ENCODE measurements around the gene FBXW12. TPM values are rescaled to one million over a fixed set of nuclear protein-coding genes. Genes with fewer than 3 reads are reported as not detected.

Gene FBXW12
- total RNA-seq, 1 experiment from 2014 or later = not detected

- H3K9me3 ChIP-seq (ENCODE audit: control insufficient read depth in 1 of 2, insufficient read depth in 1 of 2, low read depth in 1 of 2, low read length in 2 of 2) = no peaks in the 10 kb centered on the region
- POLR2A ChIA-PET = no interaction called here
These were observed 37.5 kb downstream of the FBXW12 start for GRCh38 chr3:48409291-48410201.

More at GRCh38 chr3:48409291-48410201, 37.5 kb downstream of the FBXW12 start:
- peaks cover 2 to 3% of the 10 kb centered on the region in 2 experiments; a peak in 2 of 4 replicates for H3K36me3 ChIP-seq (ENCODE audit: control insufficient read depth in 1 of 2, insufficient read depth in 2 of 2, low read length in 2 of 2)
- H3K9ac ChIP-seq (ENCODE audit: low read length) = no peak overlapping the region
- intact Hi-C loops (cut with micrococcal nuclease) = no loop called here
- no peaks in the 10 kb centered on the region for H4K20me1 ChIP-seq (ENCODE audit: insufficient read depth)
- no peaks in the 10 kb centered on the region for H3K79me2 ChIP-seq (ENCODE audit: insufficient read depth, low read length)
- ChIA-PET RAD21 (ENCODE audit: low non-redundant PET in 1 of 2, low total read pairs in 2 of 2, uncharacterized antibody in 2 of 2, unreplicated experiment in 2 of 2) (interaction anchor here in 1 of 2 experiments (0.7 kb wide), 1 partner anchor 27 kb away, joined by 3 read pairs; no protein-coding TSS in a partner anchor), CTCF (interaction anchor here (2.6 kb wide), 1 partner anchor 26 kb away, joined by 17 read pairs; no protein-coding TSS in a partner anchor)
- TF ChIP-seq CBX3 (IDR thresholded peaks at IDR 0.05; ENCODE audit: low read depth) = no peak
- no peak for TF ChIP-seq MAX (IDR thresholded peaks at IDR 0.05)
- no peak for TF ChIP-seq REST (IDR thresholded peaks at IDR 0.05; ENCODE audit: low read depth)
- H3K9me2 ChIP-seq (ENCODE audit: insufficient read depth) = no peaks in the 10 kb centered on the region
- no peak overlapping the region for H3K4me2 ChIP-seq (ENCODE audit: low read length)
- H3K4me3 ChIP-seq (replicated peaks in 1 of 2; ENCODE audit: low read depth in 1 of 2, low read length in 2 of 2) = no peak overlapping the region
- no peak overlapping the region for H3K27ac ChIP-seq (ENCODE audit: low read depth, low read length)
- DNase-seq (ENCODE audit: low read depth, low spot score) = no peak
- no peaks in the 10 kb centered on the region for H3K27me3 ChIP-seq (ENCODE audit: insufficient read depth, low read length)
- no TSS peak for BruUV-seq (replicated peaks)
- no peak for ATAC-seq
- H3K4me1 ChIP-seq (ENCODE audit: control insufficient read depth in 1 of 2, insufficient read depth in 2 of 2, low read length in 2 of 2) = peaks cover 0 to 7% of the 10 kb centered on the region in 2 experiments; a peak in 1 of 4 replicates
- no peak overlapping the region for H2AFZ ChIP-seq (ENCODE audit: low read depth, low read length, poor library complexity, severe bottlenecking)

Measured in HCT116 (cell line).